ENCODE measurements around the gene TRIM47.

Gene TRIM47

GRCh38 chr17:75831032-75831571 lies 47.3 kb downstream of the TRIM47 start:
- DNase-seq (ENCODE audit: low spot score): no peak

GRCh38 chr17:75830164-75831031 lies 48.0 kb downstream of the TRIM47 start:
- no peak for DNase-seq (ENCODE audit: low spot score)

GRCh38 chr17:75829747-75830146 lies 48.6 kb downstream of the TRIM47 start:
- DNase-seq (ENCODE audit: low spot score): no peak

- DNase-seq (ENCODE audit: low spot score): no peak
Observed at GRCh38 chr17:75828741-75829140, 49.6 kb downstream of the TRIM47 start.

GRCh38 chr17:75828076-75828400 lies 50.3 kb downstream of the TRIM47 start:
- DNase-seq (ENCODE audit: low spot score): no peak

DNA sequence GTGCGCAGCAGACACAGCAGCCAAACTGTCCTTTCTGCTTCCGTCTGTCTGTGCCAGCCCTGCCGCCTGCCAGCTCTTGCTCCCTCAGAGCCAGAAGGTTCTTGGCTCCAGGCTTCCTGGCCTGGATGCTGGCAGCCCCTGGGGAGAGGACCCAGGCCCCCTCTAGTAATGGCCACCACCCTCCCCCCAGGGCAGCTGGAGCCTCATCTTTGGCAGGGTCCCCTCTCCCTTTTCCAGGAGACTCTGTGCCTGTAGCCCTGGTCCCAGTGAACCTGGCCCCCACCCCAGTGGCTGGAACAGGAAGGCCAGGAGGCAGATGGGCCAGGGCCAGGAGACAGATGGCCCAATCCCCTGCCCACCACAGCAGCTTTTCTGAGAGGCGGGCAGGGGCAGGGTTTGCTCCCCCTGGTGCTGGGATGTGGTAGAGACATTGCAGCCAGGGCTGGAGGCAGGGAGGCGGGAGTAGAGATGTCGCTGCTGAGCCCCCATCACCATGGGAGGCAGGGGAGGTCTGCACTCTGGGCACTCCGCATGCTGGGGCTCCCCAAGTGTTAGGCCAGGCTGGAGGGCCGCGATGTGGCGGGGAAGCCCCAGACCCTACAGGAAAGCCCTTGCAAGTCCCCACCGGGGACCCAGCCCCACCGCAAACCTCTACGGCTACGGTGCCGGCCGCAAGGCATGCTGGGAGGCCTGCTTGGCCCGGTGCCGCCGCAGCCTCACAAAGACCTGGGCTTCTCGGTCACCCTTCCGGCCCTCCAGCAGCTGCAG lies 50.9 kb downstream of the TRIM47 start:
- peak; percentile 80 for DNase-seq (ENCODE audit: low spot score)

DNA sequence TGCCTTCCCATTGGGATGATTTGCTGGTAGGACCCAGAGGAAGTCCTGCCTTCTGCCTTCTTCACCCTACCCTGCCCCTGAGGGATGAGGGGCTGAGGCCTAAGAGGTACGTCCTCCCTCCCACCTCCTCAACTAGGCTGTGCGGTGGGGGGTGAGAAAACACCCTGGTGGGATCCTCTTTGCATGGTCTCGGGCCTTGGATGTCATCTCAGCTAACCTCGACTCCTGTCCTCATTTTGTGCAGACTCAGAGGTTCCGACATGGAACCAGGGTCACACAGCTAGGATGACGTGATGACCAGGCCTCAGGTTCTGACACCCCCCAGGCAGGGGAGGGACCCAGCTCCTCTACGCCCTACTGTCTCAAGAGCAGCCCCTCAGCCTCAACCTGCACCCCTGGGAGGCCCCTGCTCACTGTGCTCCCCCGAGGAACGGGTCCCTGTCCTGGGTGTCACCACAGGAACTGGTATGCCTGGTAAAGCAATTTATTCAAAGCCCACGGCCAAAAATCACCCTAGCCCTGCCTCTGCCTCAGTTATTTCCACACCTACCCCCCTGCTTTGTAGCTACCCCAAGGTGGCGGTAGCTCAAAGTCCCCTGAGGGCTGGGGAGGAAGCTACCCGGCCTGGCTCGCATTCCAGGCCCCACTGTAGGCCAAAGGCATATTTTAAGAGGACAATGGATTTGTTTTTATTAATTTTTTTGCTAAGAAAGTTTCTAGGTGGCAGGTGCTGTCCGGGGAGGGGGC lies 51.6 kb downstream of the TRIM47 start:
- DNase-seq (ENCODE audit: low spot score): no peak

DNA sequence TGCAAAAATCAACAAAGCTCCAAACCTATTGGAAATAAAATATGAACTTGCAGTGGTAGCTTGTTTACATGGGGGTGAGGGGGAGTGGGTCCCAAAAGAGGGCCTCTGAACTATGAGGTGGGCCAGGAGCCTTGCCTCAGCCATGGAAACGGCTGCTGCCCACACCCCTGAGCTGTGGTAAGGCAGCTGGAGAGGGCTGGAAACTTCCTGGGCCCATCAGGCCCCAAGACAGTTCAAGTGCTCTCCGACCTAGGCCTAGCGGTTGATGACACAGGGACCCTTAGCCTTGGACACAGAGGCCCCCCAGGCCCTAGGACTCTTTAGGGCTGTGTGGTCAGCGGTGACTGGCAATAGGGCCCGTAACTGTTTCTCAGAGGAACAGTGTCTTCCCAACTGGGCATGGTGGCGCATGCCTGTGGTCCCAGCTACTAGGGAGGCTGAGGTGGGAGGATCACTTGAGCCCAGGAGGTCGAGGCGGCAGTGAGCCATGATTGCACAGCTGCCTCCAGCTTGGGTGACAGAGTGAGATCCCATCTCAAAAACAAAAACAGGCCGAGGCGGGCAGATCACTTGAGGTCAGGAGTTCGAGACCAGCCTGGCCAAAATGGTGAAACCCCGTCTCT lies 52.5 kb downstream of the TRIM47 start:
- DNase-seq (ENCODE audit: low spot score): no peak

- no peak for DNase-seq (ENCODE audit: low spot score)
Observed at GRCh38 chr17:75825149-75825552, 53.2 kb downstream of the TRIM47 start.

GRCh38 chr17:75824666-75825065 lies 53.7 kb downstream of the TRIM47 start:
- no peak for DNase-seq (ENCODE audit: low spot score)
